SK-N-SH treated with all-trans-retinoic acid at 6 μM for 48 hours (cell line): ENCODE results near the gene LTBP3.

Experiments
- ATAC-seq: fragments of 200-7000 bp; cut with Tn5 transposase; 3 replicates; pipeline ENCODE4 v1.9.1; 2020; ENCODE audit warnings: mild to moderate bottlenecking, moderate library complexity
- ARNTL ChIP-seq: fragments of 450-650 bp; formaldehyde crosslinking; IDR thresholded peaks from 2 replicates; pipeline ENCODE4 v1.5.0; 2020; ENCODE audit warnings: low read depth, mild to moderate bottlenecking, moderate library complexity, borderline replicate concordance
- BACH2 ChIP-seq: fragments of 250-450 bp; sonication (Bioruptor Pico); IDR thresholded peaks from 2 replicates; pipeline ENCODE4 v1.9.0; 2021; ENCODE audit warnings: mild to moderate bottlenecking, borderline replicate concordance
- CREB5 ChIP-seq: fragments of 250-450 bp; sonication (Bioruptor Pico); IDR thresholded peaks from 2 replicates; pipeline ENCODE4 v1.5.1; 2020; ENCODE audit warnings: low read depth, mild to moderate bottlenecking, moderate library complexity
- CSDC2 ChIP-seq: fragments of 250-450 bp; sonication (Bioruptor Pico); IDR thresholded peaks from 2 replicates; pipeline ENCODE4 v1.5.0; 2020; ENCODE audit warnings: mild to moderate bottlenecking, moderate library complexity
- CSRNP3 ChIP-seq: fragments of 250-450 bp; sonication (Bioruptor Pico); IDR thresholded peaks from 2 replicates; pipeline ENCODE4 v1.5.1; 2021; ENCODE audit warnings: mild to moderate bottlenecking, moderate library complexity
- GLIS3 ChIP-seq: fragments of 250-450 bp; sonication (Bioruptor Pico); IDR thresholded peaks from 2 replicates; pipeline ENCODE4 v1.5.0; 2020; ENCODE audit warnings: mild to moderate bottlenecking, moderate library complexity
- OSR1 ChIP-seq: fragments of 250-450 bp; sonication (Bioruptor Pico); IDR thresholded peaks from 2 replicates; pipeline ENCODE4 v1.8.0; 2022; ENCODE audit warnings: moderate library complexity, mild to moderate bottlenecking, inconsistent platforms
- PATZ1 ChIP-seq: fragments of 250-450 bp; sonication (Bioruptor Pico); IDR thresholded peaks from 2 replicates; pipeline ENCODE4 v1.8.0; 2020; ENCODE audit warnings: mild to moderate bottlenecking, moderate library complexity, borderline replicate concordance
- POU6F1 ChIP-seq: fragments of 250-450 bp; sonication (Bioruptor Pico); IDR thresholded peaks from 2 replicates; pipeline ENCODE4 v1.8.0; 2021; ENCODE audit warnings: low read depth, mild to moderate bottlenecking, moderate library complexity, borderline replicate concordance
- PPARA ChIP-seq: fragments of 250-450 bp; sonication (Bioruptor Pico); IDR thresholded peaks from 2 replicates; pipeline ENCODE4 v1.5.0; 2020; ENCODE audit warnings: mild to moderate bottlenecking, borderline replicate concordance
- RARB ChIP-seq: fragments of 250-450 bp; sonication (Bioruptor Pico); IDR thresholded peaks from 2 replicates; pipeline ENCODE4 v1.8.0; 2021; ENCODE audit warnings: mild to moderate bottlenecking, moderate library complexity
- SNAI2 ChIP-seq: fragments of 250-450 bp; sonication (Bioruptor Pico); IDR thresholded peaks from 2 replicates; pipeline ENCODE4 v1.5.0; 2020; ENCODE audit warnings: mild to moderate bottlenecking, moderate library complexity
- TCF4 ChIP-seq: fragments of 250-450 bp; sonication (Bioruptor Pico); IDR thresholded peaks from 2 replicates; pipeline ENCODE4 v1.8.0; 2021; ENCODE audit warnings: mild to moderate bottlenecking, moderate library complexity, borderline replicate concordance
- TOX ChIP-seq: fragments of 250-450 bp; sonication (Bioruptor Pico); IDR thresholded peaks from 2 replicates; pipeline ENCODE4 v1.8.0; 2021; ENCODE audit warnings: mild to moderate bottlenecking, moderate library complexity, borderline replicate concordance
- TSHZ2 ChIP-seq: fragments of 250-450 bp; sonication (Bioruptor Pico); IDR thresholded peaks from 2 replicates; pipeline ENCODE4 v1.5.0; 2020; ENCODE audit warnings: mild to moderate bottlenecking, moderate library complexity
- ZC3H10 ChIP-seq: fragments of 250-450 bp; sonication (Bioruptor Pico); IDR thresholded peaks from 2 replicates; pipeline ENCODE4 v1.5.1; 2021; ENCODE audit warnings: mild to moderate bottlenecking, moderate library complexity
- ZFP3 ChIP-seq: fragments of 250-450 bp; sonication (Bioruptor Pico); IDR thresholded peaks from 2 replicates; pipeline ENCODE4 v1.5.0; 2020; ENCODE audit warnings: mild to moderate bottlenecking, moderate library complexity
- ZFP30 ChIP-seq: fragments of 450-650 bp; formaldehyde crosslinking; IDR thresholded peaks from 2 replicates; pipeline ENCODE4 v1.5.0; 2022; ENCODE audit warnings: mild to moderate bottlenecking, moderate library complexity
- ZNF565 ChIP-seq: fragments of 450-650 bp; formaldehyde crosslinking; conservative IDR thresholded peaks from 2 replicates; pipeline ENCODE4 v1.5.0; 2020; ENCODE audit warnings: low read depth, mild to moderate bottlenecking, moderate library complexity
- ZNF70 ChIP-seq: fragments of 450-650 bp; formaldehyde crosslinking; IDR thresholded peaks from 2 replicates; pipeline ENCODE4 v1.5.0; 2020; ENCODE audit warnings: mild to moderate bottlenecking, moderate library complexity
- ZNF8 ChIP-seq: fragments of 450-650 bp; formaldehyde crosslinking; IDR thresholded peaks from 2 replicates; pipeline ENCODE4 v1.5.0; 2020; ENCODE audit warnings: mild to moderate bottlenecking, moderate library complexity

The LTBP3 gene

GRCh38 chr11:65532388-65533064, 25.6 kb downstream of the LTBP3 start:
- ATAC-seq: no peak
- no peak for TF ChIP-seq TCF4 (CRISPR knock-in tag)
- TF ChIP-seq TSHZ2 (CRISPR knock-in tag): no peak
- TF ChIP-seq ZFP3: no peak
- TF ChIP-seq GLIS3 (CRISPR knock-in tag): no peak
- no peak for TF ChIP-seq ZNF565
- TF ChIP-seq ZNF70 (CRISPR knock-in tag): no peak
- TF ChIP-seq ZNF8: no peak
- TF ChIP-seq PATZ1 (CRISPR knock-in tag): no peak
- TF ChIP-seq SNAI2 (CRISPR knock-in tag): no peak
- TF ChIP-seq ZC3H10 (CRISPR knock-in tag): no peak
- TF ChIP-seq ARNTL (CRISPR knock-in tag): no peak
- TF ChIP-seq OSR1 (CRISPR knock-in tag): no peak
- TF ChIP-seq ZFP30 (CRISPR knock-in tag): no peak
- TF ChIP-seq CREB5 (CRISPR knock-in tag): no peak
- no peak for TF ChIP-seq TOX (CRISPR knock-in tag)
- no peak for TF ChIP-seq POU6F1 (CRISPR knock-in tag)
- TF ChIP-seq PPARA (CRISPR knock-in tag): no peak
- TF ChIP-seq CSDC2: no peak
- no peak for TF ChIP-seq BACH2
- TF ChIP-seq CSRNP3: no peak

GRCh38 chr11:65530157-65530496, 28.0 kb downstream of the LTBP3 start:
- TF ChIP-seq ZC3H10 (CRISPR knock-in tag) (no peak), ZFP30 (CRISPR knock-in tag) (no peak), RARB (CRISPR knock-in tag) (no peak), PPARA (CRISPR knock-in tag) (no peak), CREB5 (CRISPR knock-in tag) (no peak), TSHZ2 (CRISPR knock-in tag) (no peak), ZNF565 (no peak), OSR1 (CRISPR knock-in tag) (no peak), PATZ1 (CRISPR knock-in tag) (no peak), ZNF70 (CRISPR knock-in tag) (no peak), CSRNP3 (no peak)
- peak; percentile 41 for ATAC-seq
